ENCODE data around the gene RTKN2. TPM values are rescaled to one million over a fixed set of nuclear protein-coding genes. Genes with fewer than 3 reads are reported as not detected.

The RTKN2 gene
- total and polyA plus RNA-seq, 2 donors (not counting 1 experiment from before 2014, with no cell fraction given) = 0.07 to 0.22 TPM

DNA sequence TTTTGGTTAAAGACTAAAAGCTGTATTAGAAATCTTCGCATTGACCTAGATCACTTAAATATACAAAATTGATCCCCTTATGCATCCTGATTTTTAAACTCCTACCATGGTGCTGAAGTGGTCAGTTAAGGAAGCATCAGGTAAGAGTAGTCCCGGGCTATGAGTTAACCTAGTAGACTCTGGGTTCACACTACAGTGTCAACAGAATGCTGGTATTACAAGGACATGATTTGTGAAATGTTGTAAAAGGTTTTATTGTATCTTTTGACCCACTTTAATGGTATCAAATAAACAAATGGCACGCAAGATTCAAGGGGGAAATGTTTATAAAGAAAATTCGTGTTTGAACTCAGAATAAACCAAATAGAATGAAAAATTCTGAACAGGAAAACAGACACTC lies 36.8 kb downstream of the RTKN2 start:
- WGBS (ENCODE audit: insufficient coverage) = no CpG with 5 or more reads among the region's 4 CpGs
- POLR2A ChIA-PET = no interaction called here

DNA sequence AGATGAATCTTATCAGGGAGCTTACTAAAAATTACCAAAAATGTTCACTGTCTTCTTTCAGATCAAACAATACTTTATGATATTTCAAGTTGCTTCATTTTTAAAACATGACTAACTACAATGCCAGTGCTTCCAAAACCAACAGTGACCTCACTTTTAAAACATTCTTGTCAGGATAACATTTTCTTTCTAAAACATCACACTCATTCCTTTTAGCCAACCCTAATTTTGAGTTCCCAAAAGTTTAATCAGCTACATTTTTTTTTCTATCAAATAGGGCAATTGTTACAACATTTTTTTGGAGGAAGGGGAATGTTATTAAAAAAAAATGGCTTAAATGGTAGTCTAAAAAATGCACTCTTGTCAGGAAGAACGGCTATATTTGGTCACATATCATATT lies 37.3 kb downstream of the RTKN2 start:
- Mint-ChIP-seq H3K27me3 (no peaks in the 10 kb centered on the region), H3K27ac (no peak overlapping the region), H3K9me3 (ENCODE audit: insufficient read depth) (no peaks in the 10 kb centered on the region), H3K4me1 (peaks cover 2% of the 10 kb centered on the region), H3K4me3 (no peak overlapping the region)
- Histone ChIP-seq H3K4me3 (ENCODE audit: control extremely low read depth in 1 of 5, extremely low read depth in 1 of 5, insufficient read depth in 1 of 5, low read depth in 2 of 5, low read length in 4 of 5) (no peak overlapping the region), H3K9me3 (ENCODE audit: control extremely low read depth in 1 of 3, control insufficient read depth in 2 of 3, insufficient read depth in 1 of 3, low read length in 2 of 3) (no peaks in the 10 kb centered on the region), H3K36me3 (replicated peaks in 1 of 2; ENCODE audit: control extremely low read depth in 1 of 2, control insufficient read depth in 1 of 2, extremely low read depth in 1 of 2, insufficient read depth in 2 of 2, low read length in 1 of 2) (no peaks in the 10 kb centered on the region), H3K27ac (ENCODE audit: low read length in 2 of 2) (no peak overlapping the region), H2AFZ (ENCODE audit: insufficient read depth, low read depth, low read length, poor library complexity, severe bottlenecking) (no peak overlapping the region), H3K4me2 (replicated peaks; ENCODE audit: low read depth, low read length, poor library complexity, severe bottlenecking) (no peak overlapping the region), H3K27me3 (replicated peaks in 1 of 4; ENCODE audit: control extremely low read depth in 1 of 4, control insufficient read depth in 3 of 4, insufficient read depth in 4 of 4, low read length in 3 of 4) (no peaks in the 10 kb centered on the region), H4K20me1 (ENCODE audit: control insufficient read depth, insufficient read depth, low read length, poor library complexity, severe bottlenecking) (no peaks in the 10 kb centered on the region), H3K4me1 (ENCODE audit: control insufficient read depth in 2 of 2, insufficient read depth in 2 of 2, low read length in 2 of 2) (no peaks in the 10 kb centered on the region), H3K9ac (ENCODE audit: low read length) (no peak overlapping the region), H3K79me2 (ENCODE audit: control insufficient read depth, insufficient read depth, low read length) (no peaks in the 10 kb centered on the region)
- POLR2A ChIA-PET = no interaction called here
- DNase-seq (no peak), ATAC-seq (ENCODE audit: low read depth) (no peak)
- CTCF ChIA-PET = no interaction called here
- intact Hi-C loops (cut with micrococcal nuclease) = no loop called here
- TF ChIP-seq, protein P1, sequence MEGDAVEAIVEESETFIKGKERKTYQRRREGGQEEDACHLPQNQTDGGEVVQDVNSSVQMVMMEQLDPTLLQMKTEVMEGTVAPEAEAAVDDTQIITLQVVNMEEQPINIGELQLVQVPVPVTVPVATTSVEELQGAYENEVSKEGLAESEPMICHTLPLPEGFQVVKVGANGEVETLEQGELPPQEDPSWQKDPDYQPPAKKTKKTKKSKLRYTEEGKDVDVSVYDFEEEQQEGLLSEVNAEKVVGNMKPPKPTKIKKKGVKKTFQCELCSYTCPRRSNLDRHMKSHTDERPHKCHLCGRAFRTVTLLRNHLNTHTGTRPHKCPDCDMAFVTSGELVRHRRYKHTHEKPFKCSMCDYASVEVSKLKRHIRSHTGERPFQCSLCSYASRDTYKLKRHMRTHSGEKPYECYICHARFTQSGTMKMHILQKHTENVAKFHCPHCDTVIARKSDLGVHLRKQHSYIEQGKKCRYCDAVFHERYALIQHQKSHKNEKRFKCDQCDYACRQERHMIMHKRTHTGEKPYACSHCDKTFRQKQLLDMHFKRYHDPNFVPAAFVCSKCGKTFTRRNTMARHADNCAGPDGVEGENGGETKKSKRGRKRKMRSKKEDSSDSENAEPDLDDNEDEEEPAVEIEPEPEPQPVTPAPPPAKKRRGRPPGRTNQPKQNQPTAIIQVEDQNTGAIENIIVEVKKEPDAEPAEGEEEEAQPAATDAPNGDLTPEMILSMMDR (IDR thresholded peaks at IDR 0.05) = no peak
- no peak for TF ChIP-seq EZH2 (IDR thresholded peaks at IDR 0.05; ENCODE audit: borderline replicate concordance, insufficient read depth, low read depth, low read length, poor library complexity, severe bottlenecking)
- WGBS (ENCODE audit: insufficient coverage) = no CpG with 5 or more reads among the region's 1 CpG

More for the DNA sequence above, 36.8 kb downstream of the RTKN2 start:
- Histone ChIP-seq H2AFZ (ENCODE audit: insufficient read depth, low read depth, low read length, poor library complexity, severe bottlenecking) (no peak overlapping the region), H4K20me1 (ENCODE audit: control insufficient read depth, insufficient read depth, low read length, poor library complexity, severe bottlenecking) (no peaks in the 10 kb centered on the region), H3K4me2 (replicated peaks; ENCODE audit: low read depth, low read length, poor library complexity, severe bottlenecking) (no peak overlapping the region), H3K27ac (ENCODE audit: low read length in 2 of 2) (no peak overlapping the region), H3K4me1 (ENCODE audit: control insufficient read depth in 2 of 2, insufficient read depth in 2 of 2, low read length in 2 of 2) (no peaks in the 10 kb centered on the region), H3K36me3 (replicated peaks in 1 of 2; ENCODE audit: control extremely low read depth in 1 of 2, control insufficient read depth in 1 of 2, extremely low read depth in 1 of 2, insufficient read depth in 2 of 2, low read length in 1 of 2) (no peaks in the 10 kb centered on the region), H3K9ac (ENCODE audit: low read length) (no peak overlapping the region), H3K79me2 (ENCODE audit: control insufficient read depth, insufficient read depth, low read length) (no peaks in the 10 kb centered on the region), H3K9me3 (ENCODE audit: control extremely low read depth in 1 of 3, control insufficient read depth in 2 of 3, insufficient read depth in 1 of 3, low read length in 2 of 3) (no peaks in the 10 kb centered on the region), H3K4me3 (ENCODE audit: control extremely low read depth in 1 of 5, extremely low read depth in 1 of 5, insufficient read depth in 1 of 5, low read depth in 2 of 5, low read length in 4 of 5) (no peak overlapping the region), H3K27me3 (replicated peaks in 1 of 4; ENCODE audit: control extremely low read depth in 1 of 4, control insufficient read depth in 3 of 4, insufficient read depth in 4 of 4, low read length in 3 of 4) (no peaks in the 10 kb centered on the region)
- no peak overlapping the region for H3K4me3 Mint-ChIP-seq
- no peaks in the 10 kb centered on the region for H3K9me3 Mint-ChIP-seq (ENCODE audit: insufficient read depth)
- TF ChIP-seq EZH2 (IDR thresholded peaks at IDR 0.05; ENCODE audit: borderline replicate concordance, insufficient read depth, low read depth, low read length, poor library complexity, severe bottlenecking) = no peak
- DNase-seq = no peak
- no peak overlapping the region for H3K27ac Mint-ChIP-seq
- ATAC-seq (ENCODE audit: low read depth) = no peak
- intact Hi-C loops (cut with micrococcal nuclease) = no loop called here
- no peaks in the 10 kb centered on the region for H3K27me3 Mint-ChIP-seq
- H3K4me1 Mint-ChIP-seq = peaks cover 2% of the 10 kb centered on the region
- CTCF ChIA-PET = no interaction called here
